GM19324 (cell line): Measurements from ENCODE around the gene GMDS.
"Not testable (repeated sequence)": the region's sequence is repeated elsewhere in the genome, so short reads cannot be mapped to it uniquely, and the experiment has no call there.

Source experiments
- ATAC-seq: cut with Tn5 transposase; IDR thresholded peaks from one replicate; pipeline ENCODE4 v1.9.1; 2021; ENCODE audit warnings: mild to moderate bottlenecking, moderate library complexity; ENCODE audit not compliant: unreplicated experiment, low FRiP score

Gene GMDS

DNA sequence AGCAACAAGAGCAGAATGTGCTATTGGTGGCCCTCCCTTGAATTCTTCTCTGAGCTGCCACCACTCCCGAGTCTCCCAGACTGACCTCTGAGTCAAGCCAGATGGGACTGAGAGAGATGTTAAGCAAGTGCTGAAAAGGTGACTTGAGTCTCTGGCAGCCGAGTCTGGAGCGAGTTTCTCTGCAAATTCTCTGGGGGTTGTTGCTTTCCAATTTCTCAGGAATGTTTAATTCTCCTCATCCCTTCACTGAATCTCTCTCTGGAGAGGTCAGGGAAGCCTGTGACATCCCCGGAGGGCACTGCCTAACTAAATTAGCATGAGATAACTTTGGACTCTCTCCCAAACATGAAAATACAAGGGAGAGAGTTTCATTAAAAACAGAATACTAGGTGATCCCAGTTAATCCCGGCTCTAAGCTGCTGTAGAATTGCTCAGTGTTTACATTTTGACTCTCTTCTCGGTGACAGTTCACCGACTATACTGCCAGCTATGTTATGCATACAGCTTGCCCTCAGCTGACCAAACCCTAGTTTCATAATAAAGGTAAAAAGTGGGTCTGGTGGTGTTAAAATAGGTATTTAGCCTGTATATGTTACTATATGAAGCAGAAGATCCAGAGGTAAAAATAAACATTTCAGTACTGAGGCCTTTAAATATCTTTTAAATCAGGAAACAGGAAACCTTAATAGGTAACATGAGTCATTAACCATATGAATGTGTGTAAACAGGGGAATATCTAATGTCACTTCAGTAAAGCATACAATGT lies 477.7 kb downstream of the GMDS start:
- ATAC-seq = no peak

DNA sequence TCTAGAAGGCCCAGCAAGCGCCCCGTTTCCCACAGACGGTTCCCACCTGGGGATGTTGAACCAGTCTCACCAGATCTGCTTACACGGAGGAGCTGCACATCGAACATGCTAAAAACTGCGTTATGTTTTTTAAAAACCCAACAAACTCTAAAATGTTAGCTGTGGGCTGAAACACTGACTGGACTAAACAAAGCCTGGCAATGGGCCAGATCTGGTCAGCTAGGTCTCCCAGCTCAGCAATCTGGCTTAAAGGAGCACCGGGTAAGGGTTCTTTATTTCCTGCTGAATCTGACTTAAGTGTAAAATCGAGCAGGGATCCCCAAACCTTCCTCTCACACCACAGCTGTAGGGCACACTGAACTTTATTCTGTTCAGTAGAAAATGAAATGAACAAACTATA lies 478.8 kb downstream of the GMDS start:
- ATAC-seq = no peak

GRCh38 chr6:1765160-1765903 lies 480.1 kb downstream of the GMDS start:
- ATAC-seq = no peak

DNA sequence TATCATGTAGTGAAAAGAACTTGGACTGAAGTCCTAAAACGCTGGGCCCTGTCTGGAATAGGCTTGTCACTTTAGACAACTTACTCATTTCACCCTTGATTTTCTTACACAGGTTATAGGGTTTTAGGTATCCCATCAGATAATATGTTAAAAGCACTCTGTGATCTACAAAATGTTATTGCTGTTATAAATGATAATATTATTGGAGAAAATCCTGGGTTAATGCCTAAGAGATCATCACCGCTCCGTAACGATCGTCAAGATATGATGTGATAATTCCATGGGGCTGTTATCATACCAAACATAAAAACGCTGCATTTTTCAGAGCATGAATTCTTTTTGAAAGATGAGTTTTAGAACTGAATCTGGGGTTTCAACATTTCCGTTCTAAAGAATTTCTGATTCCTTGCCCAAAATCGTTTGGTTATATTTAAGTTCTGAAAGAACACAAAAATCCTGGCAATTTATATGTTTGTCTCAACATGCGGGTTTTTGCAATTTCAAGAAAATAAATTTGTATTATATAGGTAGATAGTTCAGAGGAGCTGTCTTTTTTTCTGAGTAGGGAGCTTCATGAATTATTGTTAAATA lies 480.9 kb downstream of the GMDS start:
- ATAC-seq = no peak

DNA sequence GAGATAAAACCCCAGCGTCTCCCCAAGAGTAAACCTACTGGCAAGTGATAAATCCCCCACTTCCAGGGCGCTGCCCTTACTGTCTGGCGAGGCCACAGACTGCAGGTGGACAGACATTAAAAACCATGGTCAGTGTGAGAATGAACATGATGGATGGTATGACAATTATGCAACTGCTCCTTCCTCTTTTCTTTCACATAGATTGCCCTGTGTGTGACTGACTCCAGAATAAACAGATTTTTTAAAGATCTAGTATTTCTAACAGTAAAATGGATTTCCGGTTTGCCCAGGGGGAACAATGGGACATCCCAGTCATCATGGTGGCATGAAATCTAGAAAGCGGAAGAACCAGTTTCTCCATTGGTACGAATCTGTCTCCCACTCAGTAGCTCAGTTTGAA lies 482.0 kb downstream of the GMDS start:
- no peak for ATAC-seq

GRCh38 chr6:1762203-1762602 lies 483.2 kb downstream of the GMDS start:
- no peak for ATAC-seq

- ATAC-seq = no peak
These were observed 483.9 kb downstream of the GMDS start for GRCh38 chr6:1761477-1761877.

- no peak for ATAC-seq
These were observed 484.5 kb downstream of the GMDS start for GRCh38 chr6:1760876-1761275.

- no peak for ATAC-seq
These were observed 485.5 kb downstream of the GMDS start for GRCh38 chr6:1759870-1760269.

DNA sequence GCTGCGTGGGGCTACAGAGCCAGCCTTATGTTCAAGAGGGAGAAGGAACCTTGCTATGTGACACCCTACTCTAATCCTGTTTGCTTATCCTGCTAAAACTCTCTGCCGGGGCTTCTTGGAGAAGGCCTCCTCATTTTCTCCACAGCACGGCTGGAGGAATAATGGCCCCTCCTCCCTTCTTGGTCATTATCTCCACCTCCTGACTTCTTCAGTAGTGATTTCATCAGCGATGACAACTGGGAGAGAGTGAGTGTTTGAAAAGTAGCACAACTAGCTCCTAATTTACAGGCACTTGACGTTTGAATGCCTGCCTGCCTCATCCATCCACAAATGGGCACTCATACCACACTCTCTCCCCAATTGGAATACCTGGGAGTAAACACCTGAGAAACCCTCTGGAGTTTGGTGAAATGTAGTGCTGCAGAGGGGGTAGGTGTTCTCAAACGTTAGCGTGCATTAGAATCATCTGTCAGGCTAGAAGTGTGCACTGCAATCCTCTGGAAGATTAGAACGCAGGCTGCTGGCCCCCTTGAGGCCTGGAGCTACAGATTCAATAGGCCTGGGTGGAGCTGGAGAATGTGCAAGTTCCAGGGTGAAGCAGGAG lies 487.2 kb downstream of the GMDS start:
- no peak for ATAC-seq

DNA sequence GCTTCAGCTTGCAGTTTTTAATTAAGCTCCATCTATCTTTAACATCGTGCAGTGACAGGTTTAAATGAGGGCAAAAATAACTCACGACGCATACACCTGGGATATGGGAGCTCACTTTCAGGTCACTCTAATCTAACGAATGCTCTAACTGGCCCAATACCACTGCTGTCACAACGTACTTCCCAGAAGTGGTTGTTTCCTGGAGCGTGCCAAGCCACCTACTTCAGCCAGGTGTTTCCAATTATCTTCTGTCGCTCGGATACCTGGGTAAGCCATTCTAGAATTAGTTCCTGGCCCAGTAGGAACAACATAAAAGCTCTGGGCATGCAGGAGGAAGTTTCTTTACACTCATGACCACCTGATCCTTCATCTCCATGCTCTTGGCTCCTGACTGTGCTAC lies 488.3 kb downstream of the GMDS start:
- no peak for ATAC-seq

- no peak for ATAC-seq
These were observed 488.8 kb downstream of the GMDS start for GRCh38 chr6:1756472-1757129.

DNA sequence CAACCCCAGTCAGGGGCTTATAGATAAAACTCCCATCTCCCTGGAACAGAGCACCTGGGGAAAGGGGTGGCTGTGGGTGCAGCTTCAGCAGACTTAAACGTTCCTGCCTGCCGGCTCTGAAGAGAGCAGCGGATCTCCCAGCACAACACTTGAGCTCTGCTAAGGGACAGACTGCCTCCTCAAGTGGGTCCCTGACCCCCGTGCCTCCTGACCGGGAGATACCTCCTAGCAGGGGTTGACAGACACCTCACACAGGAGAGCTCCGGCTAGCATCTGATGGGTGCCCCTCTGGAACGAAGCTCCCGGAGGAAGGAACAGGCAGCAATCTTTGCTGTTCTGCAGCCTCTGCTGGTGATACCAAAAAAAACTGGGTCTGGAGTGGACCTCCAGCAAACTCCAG lies 494.3 kb downstream of the GMDS start:
- not testable (repeated sequence) for ATAC-seq

- no peak for ATAC-seq
These were observed 496.4 kb downstream of the GMDS start for GRCh38 chr6:1749041-1749440.

GRCh38 chr6:1747531-1747930 lies 497.9 kb downstream of the GMDS start:
- no peak for ATAC-seq

- ATAC-seq = no peak
These were observed 498.4 kb downstream of the GMDS start for GRCh38 chr6:1747003-1747402.

DNA sequence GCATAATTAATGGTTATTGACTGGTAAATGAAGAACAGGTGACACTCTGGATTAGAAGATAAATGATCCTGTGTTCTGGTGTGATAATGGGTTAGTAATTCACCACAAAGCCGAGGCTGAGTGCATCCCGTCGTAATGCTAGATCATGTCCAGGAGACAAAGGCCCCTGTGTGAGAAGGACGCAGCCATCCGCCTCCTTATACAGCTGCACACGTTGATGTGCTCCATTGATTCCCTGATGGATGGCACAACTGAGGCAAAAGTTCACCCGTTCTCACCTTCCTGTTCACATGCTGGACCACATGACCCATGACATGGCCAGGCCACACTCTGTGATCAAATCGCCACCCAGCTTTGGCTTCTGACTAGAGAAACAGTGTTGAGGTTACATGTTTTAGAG lies 499.6 kb downstream of the GMDS start:
- ATAC-seq = no peak

DNA sequence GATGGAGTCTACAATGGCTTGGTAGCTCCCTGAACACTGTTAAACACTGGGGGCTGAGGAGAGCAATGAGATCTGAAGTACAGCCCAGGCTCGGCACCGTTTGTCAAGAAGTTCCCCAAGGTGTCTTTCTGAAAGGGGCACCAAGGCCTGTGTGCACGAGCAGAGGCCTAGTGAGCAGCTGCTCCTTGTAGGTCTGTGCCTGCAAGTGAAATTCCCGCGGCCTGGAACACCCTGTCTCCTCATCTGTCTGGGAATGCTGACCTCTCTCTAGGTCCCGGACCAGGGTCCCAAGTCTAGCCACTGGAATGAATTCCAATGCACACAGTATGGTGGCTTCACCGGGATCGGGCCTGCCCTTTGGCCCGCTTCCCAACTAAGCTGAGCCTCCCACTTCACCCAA lies 500.9 kb downstream of the GMDS start:
- ATAC-seq = no peak

- ATAC-seq = peak; percentile 70
These were observed 505.7 kb downstream of the GMDS start for GRCh38 chr6:1739680-1740079.

- ATAC-seq = peak; percentile 22
These were observed 506.2 kb downstream of the GMDS start for GRCh38 chr6:1739220-1739619.

DNA sequence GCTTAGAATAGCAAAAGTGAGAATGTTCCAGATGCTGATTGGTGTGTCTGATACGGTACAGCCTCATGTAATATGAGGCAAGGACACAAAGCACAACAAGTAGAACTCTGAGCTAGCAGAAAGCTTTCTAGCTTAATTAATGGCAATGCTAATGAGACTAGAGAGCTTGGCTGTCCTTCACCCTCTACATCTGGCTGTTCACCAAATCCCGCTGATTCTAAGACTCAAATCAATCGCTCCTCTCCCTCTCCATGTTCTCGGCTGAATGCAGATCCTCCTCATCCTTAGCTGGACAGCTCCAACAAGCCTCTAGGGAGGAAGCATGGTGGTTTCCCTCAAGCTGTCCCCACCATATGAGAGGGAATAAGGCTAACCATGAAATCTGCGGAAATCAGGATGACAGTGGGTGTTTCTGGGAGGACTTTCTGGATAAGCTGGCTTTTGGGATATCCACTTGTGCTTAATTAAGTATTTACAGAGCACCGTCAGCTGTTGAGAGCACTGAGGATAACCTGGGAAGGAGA lies 506.8 kb downstream of the GMDS start:
- ATAC-seq = no peak
